ENCODE measurements around the gene SHC2. TPM values are rescaled to one million over a fixed set of nuclear protein-coding genes. Genes with fewer than 3 reads are reported as not detected.

Gene SHC2
- total and polyA plus RNA-seq, 2 of the 8 experiments (the other 6 are each of a cell fraction or from before 2014, with no cell fraction given): 4.4 to 7.3 TPM

- TF ChIP-seq, protein P1, sequence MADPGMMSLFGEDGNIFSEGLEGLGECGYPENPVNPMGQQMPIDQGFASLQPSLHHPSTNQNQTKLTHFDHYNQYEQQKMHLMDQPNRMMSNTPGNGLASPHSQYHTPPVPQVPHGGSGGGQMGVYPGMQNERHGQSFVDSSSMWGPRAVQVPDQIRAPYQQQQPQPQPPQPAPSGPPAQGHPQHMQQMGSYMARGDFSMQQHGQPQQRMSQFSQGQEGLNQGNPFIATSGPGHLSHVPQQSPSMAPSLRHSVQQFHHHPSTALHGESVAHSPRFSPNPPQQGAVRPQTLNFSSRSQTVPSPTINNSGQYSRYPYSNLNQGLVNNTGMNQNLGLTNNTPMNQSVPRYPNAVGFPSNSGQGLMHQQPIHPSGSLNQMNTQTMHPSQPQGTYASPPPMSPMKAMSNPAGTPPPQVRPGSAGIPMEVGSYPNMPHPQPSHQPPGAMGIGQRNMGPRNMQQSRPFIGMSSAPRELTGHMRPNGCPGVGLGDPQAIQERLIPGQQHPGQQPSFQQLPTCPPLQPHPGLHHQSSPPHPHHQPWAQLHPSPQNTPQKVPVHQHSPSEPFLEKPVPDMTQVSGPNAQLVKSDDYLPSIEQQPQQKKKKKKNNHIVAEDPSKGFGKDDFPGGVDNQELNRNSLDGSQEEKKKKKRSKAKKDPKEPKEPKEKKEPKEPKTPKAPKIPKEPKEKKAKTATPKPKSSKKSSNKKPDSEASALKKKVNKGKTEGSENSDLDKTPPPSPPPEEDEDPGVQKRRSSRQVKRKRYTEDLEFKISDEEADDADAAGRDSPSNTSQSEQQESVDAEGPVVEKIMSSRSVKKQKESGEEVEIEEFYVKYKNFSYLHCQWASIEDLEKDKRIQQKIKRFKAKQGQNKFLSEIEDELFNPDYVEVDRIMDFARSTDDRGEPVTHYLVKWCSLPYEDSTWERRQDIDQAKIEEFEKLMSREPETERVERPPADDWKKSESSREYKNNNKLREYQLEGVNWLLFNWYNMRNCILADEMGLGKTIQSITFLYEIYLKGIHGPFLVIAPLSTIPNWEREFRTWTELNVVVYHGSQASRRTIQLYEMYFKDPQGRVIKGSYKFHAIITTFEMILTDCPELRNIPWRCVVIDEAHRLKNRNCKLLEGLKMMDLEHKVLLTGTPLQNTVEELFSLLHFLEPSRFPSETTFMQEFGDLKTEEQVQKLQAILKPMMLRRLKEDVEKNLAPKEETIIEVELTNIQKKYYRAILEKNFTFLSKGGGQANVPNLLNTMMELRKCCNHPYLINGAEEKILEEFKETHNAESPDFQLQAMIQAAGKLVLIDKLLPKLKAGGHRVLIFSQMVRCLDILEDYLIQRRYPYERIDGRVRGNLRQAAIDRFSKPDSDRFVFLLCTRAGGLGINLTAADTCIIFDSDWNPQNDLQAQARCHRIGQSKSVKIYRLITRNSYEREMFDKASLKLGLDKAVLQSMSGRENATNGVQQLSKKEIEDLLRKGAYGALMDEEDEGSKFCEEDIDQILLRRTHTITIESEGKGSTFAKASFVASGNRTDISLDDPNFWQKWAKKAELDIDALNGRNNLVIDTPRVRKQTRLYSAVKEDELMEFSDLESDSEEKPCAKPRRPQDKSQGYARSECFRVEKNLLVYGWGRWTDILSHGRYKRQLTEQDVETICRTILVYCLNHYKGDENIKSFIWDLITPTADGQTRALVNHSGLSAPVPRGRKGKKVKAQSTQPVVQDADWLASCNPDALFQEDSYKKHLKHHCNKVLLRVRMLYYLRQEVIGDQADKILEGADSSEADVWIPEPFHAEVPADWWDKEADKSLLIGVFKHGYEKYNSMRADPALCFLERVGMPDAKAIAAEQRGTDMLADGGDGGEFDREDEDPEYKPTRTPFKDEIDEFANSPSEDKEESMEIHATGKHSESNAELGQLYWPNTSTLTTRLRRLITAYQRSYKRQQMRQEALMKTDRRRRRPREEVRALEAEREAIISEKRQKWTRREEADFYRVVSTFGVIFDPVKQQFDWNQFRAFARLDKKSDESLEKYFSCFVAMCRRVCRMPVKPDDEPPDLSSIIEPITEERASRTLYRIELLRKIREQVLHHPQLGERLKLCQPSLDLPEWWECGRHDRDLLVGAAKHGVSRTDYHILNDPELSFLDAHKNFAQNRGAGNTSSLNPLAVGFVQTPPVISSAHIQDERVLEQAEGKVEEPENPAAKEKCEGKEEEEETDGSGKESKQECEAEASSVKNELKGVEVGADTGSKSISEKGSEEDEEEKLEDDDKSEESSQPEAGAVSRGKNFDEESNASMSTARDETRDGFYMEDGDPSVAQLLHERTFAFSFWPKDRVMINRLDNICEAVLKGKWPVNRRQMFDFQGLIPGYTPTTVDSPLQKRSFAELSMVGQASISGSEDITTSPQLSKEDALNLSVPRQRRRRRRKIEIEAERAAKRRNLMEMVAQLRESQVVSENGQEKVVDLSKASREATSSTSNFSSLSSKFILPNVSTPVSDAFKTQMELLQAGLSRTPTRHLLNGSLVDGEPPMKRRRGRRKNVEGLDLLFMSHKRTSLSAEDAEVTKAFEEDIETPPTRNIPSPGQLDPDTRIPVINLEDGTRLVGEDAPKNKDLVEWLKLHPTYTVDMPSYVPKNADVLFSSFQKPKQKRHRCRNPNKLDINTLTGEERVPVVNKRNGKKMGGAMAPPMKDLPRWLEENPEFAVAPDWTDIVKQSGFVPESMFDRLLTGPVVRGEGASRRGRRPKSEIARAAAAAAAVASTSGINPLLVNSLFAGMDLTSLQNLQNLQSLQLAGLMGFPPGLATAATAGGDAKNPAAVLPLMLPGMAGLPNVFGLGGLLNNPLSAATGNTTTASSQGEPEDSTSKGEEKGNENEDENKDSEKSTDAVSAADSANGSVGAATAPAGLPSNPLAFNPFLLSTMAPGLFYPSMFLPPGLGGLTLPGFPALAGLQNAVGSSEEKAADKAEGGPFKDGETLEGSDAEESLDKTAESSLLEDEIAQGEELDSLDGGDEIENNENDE (IDR thresholded peaks at IDR 0.05; ENCODE audit: insufficient replicate concordance, low read length): no peak
- TF ChIP-seq TAF7 (optimal IDR thresholded peaks at IDR 0.05; ENCODE audit: borderline replicate concordance, low read depth, low read length) (no peak), SRF (IDR thresholded peaks at IDR 0.05; ENCODE audit: low read depth, low read length) (no peak), CTBP2 (IDR thresholded peaks at IDR 0.05; ENCODE audit: borderline replicate concordance, insufficient read depth, insufficient read length, low read length) (no peak), MAFK (IDR thresholded peaks at IDR 0.05; ENCODE audit: low read depth, low read length) (no peak), SIN3A (conservative IDR thresholded peaks at IDR 0.05 in 1 of 2, IDR thresholded peaks at IDR 0.05 in 1 of 2; ENCODE audit: low read depth in 1 of 2, low read length in 2 of 2) (no peak), KDM5A (IDR thresholded peaks at IDR 0.05; ENCODE audit: low read length) (no peak), POLR2AphosphoS5 (IDR thresholded peaks at IDR 0.05; ENCODE audit: low read depth, low read length) (no peak), RAD21 (IDR thresholded peaks at IDR 0.05 in 1 of 2, conservative IDR thresholded peaks at IDR 0.05 in 1 of 2; ENCODE audit: low read depth in 2 of 2, low read length in 2 of 2) (no peak), BCL11A (IDR thresholded peaks at IDR 0.05; ENCODE audit: low read depth in 2 of 2, low read length in 2 of 2) (no peak)
Measured at GRCh38 chr19:406135-406781, 54.6 kb downstream of the SHC2 start (continued).

Data from H1 (cell line).